ENCODE measurements around the gene NECTIN4. TPM values are rescaled to one million over a fixed set of nuclear protein-coding genes. Genes with fewer than 3 reads are reported as not detected.

The NECTIN4 gene
- total RNA-seq, 4 donors from 2014 or later = 0.27 to 1.9 TPM; not detected in 2

DNA sequence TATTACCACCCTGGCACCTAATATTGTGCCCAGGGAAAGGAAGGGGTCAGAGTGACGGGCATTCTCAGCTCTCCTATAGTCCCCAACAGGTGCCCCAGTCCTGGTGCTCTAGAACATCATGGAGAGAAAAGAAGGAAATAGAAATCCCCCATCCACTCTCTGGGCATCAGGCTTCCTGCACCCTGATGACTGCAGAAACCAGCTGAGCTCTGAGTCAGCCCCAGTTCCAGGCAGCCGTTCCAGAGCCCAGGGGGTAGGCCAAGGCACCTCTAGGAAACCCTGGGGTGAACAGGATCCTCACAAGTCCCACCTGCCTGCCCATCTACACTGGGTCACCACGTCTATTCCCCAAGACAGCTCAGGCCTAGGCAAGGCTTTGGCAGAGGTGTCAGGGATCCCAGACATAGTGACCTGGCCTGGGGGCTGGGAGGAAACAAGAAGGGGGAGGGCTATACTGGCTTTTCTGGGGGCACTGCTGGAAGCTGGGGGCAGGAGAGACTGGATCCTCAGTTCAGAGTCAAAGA is 709 bp downstream of the NECTIN4 start:
- Histone ChIP-seq H3K27ac (no peak overlapping the region), H3K36me3 (no peaks in the 10 kb centered on the region), H3K27me3 (peaks cover 6% of the 10 kb centered on the region), H3K9me3 (no peaks in the 10 kb centered on the region), H3K4me1 (no peaks in the 10 kb centered on the region), H3K4me3 (no peak overlapping the region)
- TF ChIP-seq EP300 (IDR thresholded peaks at IDR 0.05) = no peak
- no peak for TF ChIP-seq POLR2A (IDR thresholded peaks at IDR 0.05)
- TF ChIP-seq POLR2AphosphoS5 (IDR thresholded peaks at IDR 0.05) = no peak
- TF ChIP-seq, protein P1, sequence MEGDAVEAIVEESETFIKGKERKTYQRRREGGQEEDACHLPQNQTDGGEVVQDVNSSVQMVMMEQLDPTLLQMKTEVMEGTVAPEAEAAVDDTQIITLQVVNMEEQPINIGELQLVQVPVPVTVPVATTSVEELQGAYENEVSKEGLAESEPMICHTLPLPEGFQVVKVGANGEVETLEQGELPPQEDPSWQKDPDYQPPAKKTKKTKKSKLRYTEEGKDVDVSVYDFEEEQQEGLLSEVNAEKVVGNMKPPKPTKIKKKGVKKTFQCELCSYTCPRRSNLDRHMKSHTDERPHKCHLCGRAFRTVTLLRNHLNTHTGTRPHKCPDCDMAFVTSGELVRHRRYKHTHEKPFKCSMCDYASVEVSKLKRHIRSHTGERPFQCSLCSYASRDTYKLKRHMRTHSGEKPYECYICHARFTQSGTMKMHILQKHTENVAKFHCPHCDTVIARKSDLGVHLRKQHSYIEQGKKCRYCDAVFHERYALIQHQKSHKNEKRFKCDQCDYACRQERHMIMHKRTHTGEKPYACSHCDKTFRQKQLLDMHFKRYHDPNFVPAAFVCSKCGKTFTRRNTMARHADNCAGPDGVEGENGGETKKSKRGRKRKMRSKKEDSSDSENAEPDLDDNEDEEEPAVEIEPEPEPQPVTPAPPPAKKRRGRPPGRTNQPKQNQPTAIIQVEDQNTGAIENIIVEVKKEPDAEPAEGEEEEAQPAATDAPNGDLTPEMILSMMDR (IDR thresholded peaks at IDR 0.05) = no peak
- 79% methylated on average over 3 of the region's 3 CpGs; no CpG with 5 or more reads in 1 of the 2 donors for WGBS, 2 donors (ENCODE audit: low coverage in 1 of 2)
- ATAC-seq = no peak

DNA sequence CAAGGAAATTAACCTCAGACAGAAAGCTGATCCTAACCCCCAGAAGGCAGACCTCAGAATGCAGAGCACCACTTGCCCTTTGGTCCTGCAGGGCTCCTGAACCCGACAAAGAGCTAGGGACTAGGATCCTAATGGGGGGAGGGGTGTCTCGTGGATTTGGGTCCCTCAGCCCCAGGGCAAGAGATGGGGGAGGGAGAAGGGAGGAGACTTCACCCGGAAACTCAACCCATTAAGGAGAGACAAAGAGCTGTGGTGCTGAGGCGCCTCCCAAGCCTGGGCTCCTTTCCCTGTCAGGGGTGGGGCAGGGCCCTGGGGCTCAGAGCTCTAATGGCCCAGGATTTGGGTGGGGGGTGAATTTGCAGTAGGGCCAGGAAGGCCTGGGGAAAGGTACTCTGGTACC is 2.9 kb downstream of the NECTIN4 start:
- 25 to 40% methylated on average over 1 to 2 of the region's 4 CpGs for WGBS, 2 donors (ENCODE audit: low coverage in 1 of 2)
- TF ChIP-seq EP300 (IDR thresholded peaks at IDR 0.05) = no peak
- TF ChIP-seq, protein P1 (IDR thresholded peaks at IDR 0.05) = no peak
- no peak for TF ChIP-seq POLR2A (IDR thresholded peaks at IDR 0.05)
- no peak for TF ChIP-seq POLR2AphosphoS5 (IDR thresholded peaks at IDR 0.05)
- H3K36me3 ChIP-seq = no peaks in the 10 kb centered on the region
- H3K27ac ChIP-seq = no peak overlapping the region
- peaks cover 6% of the 10 kb centered on the region for H3K27me3 ChIP-seq
- no peaks in the 10 kb centered on the region for H3K9me3 ChIP-seq
- no peak for ATAC-seq
- H3K4me1 ChIP-seq = no peaks in the 10 kb centered on the region
- H3K4me3 ChIP-seq = no peak overlapping the region

DNA sequence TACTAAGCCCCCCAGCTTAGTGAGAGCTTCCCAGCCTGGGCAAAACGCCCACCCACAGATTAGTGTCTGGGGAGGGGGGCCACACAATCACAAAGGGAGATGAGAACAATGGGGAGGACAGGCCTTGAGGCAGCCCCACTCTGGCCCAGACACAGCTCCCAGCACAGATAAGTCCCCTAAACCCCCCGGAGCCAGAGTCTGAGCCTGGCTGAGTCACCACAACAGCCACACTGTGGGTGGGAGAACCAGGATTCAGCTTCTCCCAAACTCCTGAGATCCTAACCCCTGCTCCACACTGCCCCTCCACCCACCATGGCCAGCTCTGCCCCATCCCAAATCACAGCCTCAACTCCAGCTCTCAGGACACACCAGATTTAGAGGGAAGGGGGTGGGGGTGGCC is 4.2 kb downstream of the NECTIN4 start:
- TF ChIP-seq, protein P1 (IDR thresholded peaks at IDR 0.05) = no peak
- TF ChIP-seq POLR2A (IDR thresholded peaks at IDR 0.05) (no peak), POLR2AphosphoS5 (IDR thresholded peaks at IDR 0.05) (no peak), EP300 (IDR thresholded peaks at IDR 0.05) (no peak)
- Histone ChIP-seq H3K4me1 (no peaks in the 10 kb centered on the region), H3K36me3 (no peaks in the 10 kb centered on the region), H3K27ac (no peak overlapping the region), H3K27me3 (peaks cover 6% of the 10 kb centered on the region), H3K9me3 (no peaks in the 10 kb centered on the region), H3K4me3 (no peak overlapping the region)
- ATAC-seq = no peak
- WGBS, 2 donors (ENCODE audit: low coverage in 1 of 2) = no CpG with 5 or more reads among the region's 2 CpGs

DNA sequence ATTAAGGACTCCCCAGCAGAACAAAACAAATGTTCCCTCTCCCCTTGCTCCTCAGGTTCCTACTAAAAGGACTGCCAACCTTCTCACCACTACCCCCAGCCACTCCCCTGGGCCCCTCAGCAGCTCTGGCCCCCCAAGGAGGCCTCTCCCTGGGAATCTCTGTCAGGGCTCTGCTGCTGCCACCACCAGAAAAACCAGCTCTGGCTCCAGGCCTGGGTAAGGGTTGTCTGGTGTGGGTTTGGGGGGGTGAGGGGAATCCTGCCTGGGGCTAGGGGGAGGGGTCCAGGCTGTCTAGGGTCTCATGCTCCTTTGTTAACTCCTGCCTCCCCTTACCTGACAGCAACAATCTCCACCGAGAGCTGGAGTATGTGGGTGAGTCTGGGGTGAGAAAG is 4.8 kb downstream of the NECTIN4 start:
- TF ChIP-seq EP300 (IDR thresholded peaks at IDR 0.05) (no peak), POLR2AphosphoS5 (IDR thresholded peaks at IDR 0.05) (no peak), POLR2A (IDR thresholded peaks at IDR 0.05) (no peak)
- TF ChIP-seq, protein P1 (IDR thresholded peaks at IDR 0.05) = no peak
- H3K4me1 ChIP-seq = no peaks in the 10 kb centered on the region
- no peaks in the 10 kb centered on the region for H3K9me3 ChIP-seq
- WGBS, 2 donors (ENCODE audit: low coverage in 1 of 2) = no CpG with 5 or more reads among the region's 1 CpG
- no peaks in the 10 kb centered on the region for H3K36me3 ChIP-seq
- no peak for ATAC-seq
- peaks cover 9% of the 10 kb centered on the region for H3K27me3 ChIP-seq
- no peak overlapping the region for H3K27ac ChIP-seq
- H3K4me3 ChIP-seq = no peak overlapping the region

DNA sequence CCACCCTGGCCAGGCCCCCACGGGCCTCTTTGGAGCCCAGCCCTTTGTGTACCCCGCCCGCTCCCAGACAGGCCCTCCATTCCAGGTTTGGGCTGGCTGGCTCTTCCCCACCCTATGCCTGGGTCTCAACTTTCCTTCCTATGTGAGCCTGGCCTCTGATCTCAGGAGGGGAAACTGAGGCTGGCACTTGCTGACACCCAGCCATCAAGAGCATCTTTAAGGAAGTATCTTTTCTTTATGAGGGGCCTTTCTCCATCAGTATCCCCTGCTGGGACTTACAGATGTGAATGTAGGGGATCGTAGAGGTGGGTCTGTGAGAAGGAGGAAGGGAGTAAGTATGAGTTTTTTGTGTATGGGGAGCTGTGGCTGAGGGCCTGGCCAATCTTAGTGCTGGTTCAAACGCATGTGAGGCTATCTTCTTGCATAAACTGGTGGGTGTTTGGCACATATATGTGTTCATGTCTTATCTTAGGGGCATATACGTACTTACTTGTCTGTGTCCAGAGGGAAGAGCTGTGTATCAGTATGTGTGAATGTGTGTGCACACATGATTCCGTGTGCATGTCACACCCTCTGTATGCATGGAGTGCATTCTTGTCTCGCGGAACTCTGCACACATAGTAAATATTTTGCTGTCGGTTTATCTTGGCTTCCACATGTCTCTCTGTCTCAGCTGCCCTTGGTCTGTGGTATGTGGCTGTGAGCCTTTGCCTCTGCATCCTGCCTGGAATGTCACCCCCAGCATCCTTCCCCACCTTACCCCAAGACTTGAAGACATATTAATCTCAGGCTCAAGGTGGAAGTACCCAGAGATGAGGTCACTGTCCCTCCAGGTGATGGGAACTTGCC is 5.4 kb downstream of the NECTIN4 start:
- no peak for TF ChIP-seq POLR2A (IDR thresholded peaks at IDR 0.05)
- TF ChIP-seq, protein P1 (IDR thresholded peaks at IDR 0.05) = no peak
- TF ChIP-seq POLR2AphosphoS5 (IDR thresholded peaks at IDR 0.05) = no peak
- no peak for TF ChIP-seq EP300 (IDR thresholded peaks at IDR 0.05)
- Histone ChIP-seq H3K4me3 (no peak overlapping the region), H3K9me3 (no peaks in the 10 kb centered on the region), H3K36me3 (no peaks in the 10 kb centered on the region), H3K27me3 (peaks cover 11% of the 10 kb centered on the region), H3K4me1 (no peaks in the 10 kb centered on the region), H3K27ac (no peak overlapping the region)
- 71 to 90% methylated on average over 3 to 7 of the region's 10 CpGs for WGBS, 2 donors (ENCODE audit: low coverage in 1 of 2)
- ATAC-seq = no peak

Measured in gastroesophageal sphincter (tissue), 4 donors.